Panc1 (cell line): Measurements from ENCODE around the gene CLEC2B. TPM values are rescaled to one million over a fixed set of nuclear protein-coding genes. Genes with fewer than 3 reads are reported as not detected.

Experiments used
- ATAC-seq: fragments of 200-7000 bp; cut with Tn5 transposase; 2 replicates; pipeline ENCODE4 v1.9.1; 2020; ENCODE audit warnings: mild to moderate bottlenecking, moderate library complexity
- Bru-seq: library from RNA; stranded (reverse); fragments of 400-500 nt; gene quantifications from one replicate; lab custom pipeline; 2021; lab: Mats Ljungman, UMichigan
- BruChase-seq, 2 experiments: library from RNA; stranded (reverse); fragments of 400-500 nt; gene quantifications; one replicate each; lab custom pipeline; 2021; lab: Mats Ljungman, UMichigan
- BruUV-seq: library from RNA; stranded (reverse); fragments of 400-500 nt; replicated peaks from 2 replicates; lab custom pipeline; 2021; lab: Mats Ljungman, UMichigan
- CTCF ChIA-PET: fragments of 300-600 bp; sonication (Branson Sonifier 250); formaldehyde crosslinking; loops from one replicate; lab custom pipeline; 2022; ENCODE audit warnings: antibody characterized with exemption; lab: Charles Lee
- POLR2A ChIA-PET: fragments of 300-600 bp; sonication (Branson Sonifier 250); formaldehyde crosslinking; loops from one replicate; lab custom pipeline; 2022; ENCODE audit warnings: antibody characterized with exemption; lab: Charles Lee
- DNase-seq: peaks from one replicate; pipeline ENCODE4 v3.0.0-alpha.2; 2010; ENCODE audit warnings: low read depth, low spot score
- H3K27ac ChIP-seq: 2 replicates; pipeline ENCODE4 v1.5.1; 2011; ENCODE audit warnings: mild to moderate bottlenecking, low read length, inconsistent platforms
- H3K27me3 ChIP-seq: fragments of 200-500 bp; sonication (Bioruptor generic); 2 replicates; pipeline ENCODE4 v1.6.0; 2014; ENCODE audit warnings: low read length, inconsistent platforms; ENCODE audit not compliant: control insufficient read depth, insufficient read depth
- H3K36me3 ChIP-seq: fragments of 200-500 bp; sonication (Bioruptor generic); 2 replicates; pipeline ENCODE4 v1.5.1; 2014; ENCODE audit warnings: inconsistent platforms, mild to moderate bottlenecking, low read length, moderate library complexity; ENCODE audit not compliant: control insufficient read depth, insufficient read depth
- H3K4me1 ChIP-seq: 2 replicates; pipeline ENCODE4 v1.5.1; 2011; ENCODE audit warnings: inconsistent platforms, mild to moderate bottlenecking, low read length, moderate library complexity; ENCODE audit not compliant: control insufficient read depth, insufficient read depth
- H3K4me3 ChIP-seq, 2 experiments: 2 replicates each; pipeline ENCODE4 v1.5.1; 2011 to 2012; ENCODE audit warnings: low read depth in 2 of 2, low read length in 2 of 2, mild to moderate bottlenecking in 2 of 2, inconsistent platforms in 1 of 2, moderate library complexity in 1 of 2
- H3K9me3 ChIP-seq: fragments of 200-500 bp; sonication (Bioruptor generic); 2 replicates; pipeline ENCODE4 v1.5.1; 2014; ENCODE audit warnings: low read depth, mild to moderate bottlenecking, inconsistent platforms, low read length, moderate library complexity; ENCODE audit not compliant: control insufficient read depth, insufficient read depth
- CTCF ChIP-seq: fragments of 450-650 bp; IDR thresholded peaks from 2 replicates; pipeline ENCODE4 v1.5.1; 2017; ENCODE audit warnings: mild to moderate bottlenecking
- POLR2AphosphoS5 ChIP-seq: IDR thresholded peaks from 2 replicates; pipeline ENCODE4 v1.6.1; 2012; ENCODE audit warnings: mild to moderate bottlenecking, low read depth, low read length, moderate library complexity
- SIN3A ChIP-seq: IDR thresholded peaks from 2 replicates; pipeline ENCODE4 v1.6.1; 2012; ENCODE audit warnings: low read depth, mild to moderate bottlenecking, low read length, moderate library complexity, borderline replicate concordance; ENCODE audit not compliant: insufficient read depth
- TCF7L2 ChIP-seq: IDR thresholded peaks from 2 replicates; pipeline ENCODE4 v1.6.1; 2011; ENCODE audit warnings: mild to moderate bottlenecking, low read depth, low read length, inconsistent platforms
- in situ Hi-C: cut with HindIII; loops from 2 replicates; pipeline ENCODE4 v1.10.0; 2016; ENCODE audit warnings: low sequenced_read_pairs, low pct_unique_long_range_greater_than_20kb
- intact Hi-C: fragments of 100-400 bp; cut with micrococcal nuclease; formaldehyde crosslinking; loops from one replicate; pipeline ENCODE4 v1.10.0; 2022; ENCODE audit not compliant: unreplicated experiment
- long read RNA-seq: library from polyadenylated mRNA; unstranded; transcript quantifications from one replicate; pipeline ENCODE4 v2.0.0, GENCODE V29; 2021; ENCODE audit not compliant: unreplicated experiment
- polyA plus RNA-seq: library from polyadenylated mRNA; unstranded; fragments of >200 nt; gene quantifications from one replicate; pipeline ENCODE4 v1.2.1, GENCODE V29; 2012; ENCODE audit warnings: missing spikeins; ENCODE audit not compliant: insufficient read length
- total RNA-seq: library from RNA; stranded (reverse); gene quantifications from one replicate; pipeline ENCODE4 v1.2.1, GENCODE V29; 2021; ENCODE audit not compliant: unreplicated experiment
- TF ChIP-seq, protein P1 (sequence below), 2 experiments: IDR thresholded peaks; 2 replicates each; pipeline ENCODE4 v1.6.1; 2011 to 2012; ENCODE audit warnings: low read depth in 2 of 2, control low read depth in 1 of 2, low read length in 1 of 2, mild to moderate bottlenecking in 1 of 2, moderate library complexity in 1 of 2; ENCODE audit not compliant: insufficient read depth in 1 of 2

The CLEC2B gene
- total RNA-seq (2.4 TPM), Bru-seq, nascent RNA (percentile 46 among the genes with signal in this experiment), BruChase-seq, experiment 1, labeled RNA remaining after a 2-hour chase (percentile 36 among the genes with signal in this experiment), BruChase-seq, experiment 2, labeled RNA remaining after a 6-hour chase (percentile 45 among the genes with signal in this experiment)
- 0.61 TPM for polyA plus RNA-seq
- long read RNA-seq, partial matches to known transcripts: 0 of 1 reads
- long read RNA-seq, other reads (novel, unspliced or antisense): 0 of 1 reads

GRCh38 chr12:9869307-9870161 is at the start of gene CLEC2B:
CLEC2B (minus strand) TSS chr12:9869354.
- ATAC-seq (peak; percentile 78), DNase-seq (no peak)
- no peaks in the 10 kb centered on the region for H3K36me3 ChIP-seq
- H3K4me3 ChIP-seq: peak within 1 kb of the TSS; percentile 45 to 53
- no TSS peak for BruUV-seq
- POLR2A ChIA-PET: no interaction called here
- no peaks in the 10 kb centered on the region; the same call in 1 of the 2 replicates for H3K4me1 ChIP-seq
- no peaks in the 10 kb centered on the region for H3K27me3 ChIP-seq
- TF ChIP-seq, protein P1, sequence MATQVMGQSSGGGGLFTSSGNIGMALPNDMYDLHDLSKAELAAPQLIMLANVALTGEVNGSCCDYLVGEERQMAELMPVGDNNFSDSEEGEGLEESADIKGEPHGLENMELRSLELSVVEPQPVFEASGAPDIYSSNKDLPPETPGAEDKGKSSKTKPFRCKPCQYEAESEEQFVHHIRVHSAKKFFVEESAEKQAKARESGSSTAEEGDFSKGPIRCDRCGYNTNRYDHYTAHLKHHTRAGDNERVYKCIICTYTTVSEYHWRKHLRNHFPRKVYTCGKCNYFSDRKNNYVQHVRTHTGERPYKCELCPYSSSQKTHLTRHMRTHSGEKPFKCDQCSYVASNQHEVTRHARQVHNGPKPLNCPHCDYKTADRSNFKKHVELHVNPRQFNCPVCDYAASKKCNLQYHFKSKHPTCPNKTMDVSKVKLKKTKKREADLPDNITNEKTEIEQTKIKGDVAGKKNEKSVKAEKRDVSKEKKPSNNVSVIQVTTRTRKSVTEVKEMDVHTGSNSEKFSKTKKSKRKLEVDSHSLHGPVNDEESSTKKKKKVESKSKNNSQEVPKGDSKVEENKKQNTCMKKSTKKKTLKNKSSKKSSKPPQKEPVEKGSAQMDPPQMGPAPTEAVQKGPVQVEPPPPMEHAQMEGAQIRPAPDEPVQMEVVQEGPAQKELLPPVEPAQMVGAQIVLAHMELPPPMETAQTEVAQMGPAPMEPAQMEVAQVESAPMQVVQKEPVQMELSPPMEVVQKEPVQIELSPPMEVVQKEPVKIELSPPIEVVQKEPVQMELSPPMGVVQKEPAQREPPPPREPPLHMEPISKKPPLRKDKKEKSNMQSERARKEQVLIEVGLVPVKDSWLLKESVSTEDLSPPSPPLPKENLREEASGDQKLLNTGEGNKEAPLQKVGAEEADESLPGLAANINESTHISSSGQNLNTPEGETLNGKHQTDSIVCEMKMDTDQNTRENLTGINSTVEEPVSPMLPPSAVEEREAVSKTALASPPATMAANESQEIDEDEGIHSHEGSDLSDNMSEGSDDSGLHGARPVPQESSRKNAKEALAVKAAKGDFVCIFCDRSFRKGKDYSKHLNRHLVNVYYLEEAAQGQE (IDR thresholded peaks at IDR 0.05; ENCODE audit: insufficient read depth in 1 of 2, low read depth in 2 of 2, low read length in 1 of 2): no peak
- TF ChIP-seq SIN3A: no peak
- no peak for TF ChIP-seq POLR2AphosphoS5
- no peak for TF ChIP-seq CTCF
- no peak for TF ChIP-seq TCF7L2
- in situ Hi-C loops: no loop called here
- CTCF ChIA-PET: interaction anchor here (0.6 kb wide), 1 partner anchor 528 kb away, joined by 5 read pairs; no protein-coding TSS in a partner anchor
- no peaks in the 10 kb centered on the region for H3K9me3 ChIP-seq
- intact Hi-C loops: no loop called here
- H3K27ac ChIP-seq: peak within 1 kb of the TSS; percentile 84

- Histone ChIP-seq H3K27ac (no peak overlapping the region), H3K4me1 (no peaks in the 10 kb centered on the region), H3K27me3 (no peaks in the 10 kb centered on the region), H3K9me3 (no peaks in the 10 kb centered on the region; the same call in 1 of the 2 replicates), H3K4me3 (no peak overlapping the region), H3K36me3 (no peaks in the 10 kb centered on the region)
- intact Hi-C loops (no loop called here), in situ Hi-C loops (no loop called here)
- CTCF ChIA-PET: no interaction called here
- no TSS peak for BruUV-seq
- no peak for ATAC-seq
- DNase-seq: no peak
- no peak for TF ChIP-seq CTCF
- TF ChIP-seq, protein P1 (IDR thresholded peaks at IDR 0.05; ENCODE audit: insufficient read depth in 1 of 2, low read depth in 2 of 2, low read length in 1 of 2): no peak
- no peak for TF ChIP-seq POLR2AphosphoS5
- TF ChIP-seq TCF7L2: no peak
- TF ChIP-seq SIN3A: no peak
- POLR2A ChIA-PET: no interaction called here
Observed at GRCh38 chr12:9911708-9912107, 42.6 kb upstream of the CLEC2B start.
